GM18499 (cell line): ENCODE measurements around the gene PTMA.
"Not testable (repeated sequence)": the region's sequence is repeated elsewhere in the genome, so short reads cannot be mapped to it uniquely, and the experiment has no call there.

Source experiments
- ATAC-seq: cut with Tn5 transposase; IDR thresholded peaks from one replicate; pipeline ENCODE4 v1.9.1; 2021; ENCODE audit warnings: moderate number of reproducible peaks; ENCODE audit not compliant: insufficient read depth, unreplicated experiment

The PTMA gene

DNA sequence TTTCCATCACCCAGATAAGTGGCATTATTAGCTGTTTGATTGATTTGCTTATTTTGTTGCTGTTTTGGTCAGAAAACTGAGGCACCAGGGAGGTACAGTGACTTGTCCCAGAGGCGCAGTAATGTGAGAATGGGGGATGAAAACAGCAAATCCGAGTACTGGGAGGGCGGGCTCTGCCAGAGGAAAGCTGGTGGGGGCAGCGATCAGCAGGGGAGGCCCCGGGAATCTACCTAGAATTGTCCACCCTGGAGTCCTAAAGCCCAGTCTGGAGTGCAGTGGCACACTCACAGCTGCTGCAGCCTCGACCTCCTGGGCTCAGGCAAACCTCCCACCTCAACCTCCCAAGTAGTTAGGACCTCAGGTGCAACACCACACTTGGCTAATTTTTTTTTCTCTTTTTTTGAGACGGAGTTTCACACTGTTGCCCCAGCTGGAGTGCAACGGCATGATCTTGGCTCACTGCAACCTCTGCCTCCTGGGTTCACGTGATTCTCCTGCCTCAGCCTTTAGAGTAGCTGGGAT is 17.0 kb upstream of the PTMA start:
- ATAC-seq = no peak

DNA sequence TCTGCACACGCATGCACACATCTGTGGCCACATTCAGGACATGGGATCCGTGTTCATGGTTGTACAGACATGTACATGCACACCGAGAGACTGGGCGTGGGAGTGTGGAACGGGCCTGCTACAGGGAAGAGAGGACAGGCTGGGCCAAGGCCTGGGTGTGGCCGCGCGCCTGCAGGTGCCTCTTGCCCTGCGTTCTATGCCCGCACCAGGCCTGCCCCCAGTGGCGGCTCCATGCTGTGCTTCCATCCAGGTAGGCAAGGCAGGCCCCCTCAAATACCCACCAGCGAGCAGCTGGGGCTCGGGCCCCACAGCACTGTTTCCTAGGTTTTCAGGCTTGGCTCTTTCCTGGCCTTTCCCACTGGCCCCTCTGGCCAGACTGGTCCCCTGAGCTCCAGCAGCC is 15.5 kb upstream of the PTMA start:
- no peak for ATAC-seq

DNA sequence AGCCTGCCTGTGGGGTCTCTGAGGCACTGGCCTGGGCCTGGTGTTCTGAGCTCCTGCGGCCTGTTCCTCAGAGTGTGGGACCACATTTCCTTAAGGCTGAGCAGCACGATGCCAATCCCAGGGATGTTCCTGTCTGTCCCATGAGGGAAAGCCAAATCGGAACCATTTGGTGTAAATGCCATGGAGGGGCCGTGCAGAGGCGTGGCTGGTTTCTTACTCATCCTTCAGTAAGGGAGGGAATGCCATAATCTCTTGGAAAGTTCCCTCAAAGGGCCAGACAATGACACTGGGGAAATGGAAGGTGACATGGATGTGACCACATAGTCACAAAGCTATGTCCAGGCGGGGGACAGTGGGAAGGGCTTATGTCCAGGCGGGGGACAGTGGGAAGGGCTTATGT is 14.4 kb upstream of the PTMA start:
- ATAC-seq = no peak

GRCh38 chr2:231696004-231696367 is 12.3 kb upstream of the PTMA start:
- no peak for ATAC-seq

DNA sequence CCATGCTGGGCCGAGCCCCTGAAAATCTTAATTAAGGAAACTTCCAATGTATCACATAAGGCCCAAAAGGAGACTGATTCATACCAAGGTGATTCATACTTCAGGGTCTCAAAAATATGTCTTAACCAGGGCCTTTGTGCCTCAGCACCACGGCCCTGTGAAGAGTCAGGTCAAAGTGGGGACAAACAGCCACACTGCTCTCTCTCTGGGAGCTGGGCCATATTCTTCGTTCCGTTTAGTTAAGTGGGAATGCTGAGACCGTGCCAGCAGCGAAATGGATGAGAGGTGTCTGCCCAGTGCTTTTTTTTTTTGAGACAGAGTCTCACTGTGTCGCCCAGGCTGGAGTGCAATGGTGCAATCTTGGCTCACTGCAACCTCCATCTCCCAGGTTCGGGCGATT is 9.3 kb upstream of the PTMA start:
- ATAC-seq = no peak

- no peak for ATAC-seq
Measured at GRCh38 chr2:231701456-231702373, 6.6 kb upstream of the PTMA start.

- ATAC-seq = no peak
Measured at GRCh38 chr2:231704017-231704416, 4.3 kb upstream of the PTMA start.

- ATAC-seq = peak; percentile 29
Measured at GRCh38 chr2:231706731-231707624, 1.3 kb upstream of the PTMA start.

DNA sequence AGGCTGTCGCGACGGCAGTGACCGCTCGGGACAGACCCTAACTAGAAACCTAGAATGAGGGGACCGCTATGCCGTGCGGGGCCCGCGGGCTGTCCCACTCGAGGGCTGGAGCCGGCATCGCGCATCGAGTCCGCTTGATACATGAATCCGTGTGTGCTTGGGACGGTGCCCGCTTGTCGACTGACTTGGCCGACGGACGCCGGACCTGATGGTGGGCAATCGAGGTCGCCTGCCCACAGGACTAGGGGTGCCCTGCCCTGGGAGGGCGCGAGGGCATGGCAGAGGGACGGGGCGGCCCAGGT is 749 bp upstream of the PTMA start:
- ATAC-seq = peak; percentile 0

- no peak for ATAC-seq
Measured at GRCh38 chr2:231708773-231709635, 679 bp downstream of the PTMA start.

- ATAC-seq = no peak
Measured at GRCh38 chr2:231709636-231709980, 1.3 kb downstream of the PTMA start.

- ATAC-seq = no peak
Measured at GRCh38 chr2:231709981-231710798, 1.9 kb downstream of the PTMA start.

GRCh38 chr2:231710799-231711676 is 2.7 kb downstream of the PTMA start:
- ATAC-seq = no peak

GRCh38 chr2:231711677-231712450 is 3.5 kb downstream of the PTMA start:
- ATAC-seq = no peak

DNA sequence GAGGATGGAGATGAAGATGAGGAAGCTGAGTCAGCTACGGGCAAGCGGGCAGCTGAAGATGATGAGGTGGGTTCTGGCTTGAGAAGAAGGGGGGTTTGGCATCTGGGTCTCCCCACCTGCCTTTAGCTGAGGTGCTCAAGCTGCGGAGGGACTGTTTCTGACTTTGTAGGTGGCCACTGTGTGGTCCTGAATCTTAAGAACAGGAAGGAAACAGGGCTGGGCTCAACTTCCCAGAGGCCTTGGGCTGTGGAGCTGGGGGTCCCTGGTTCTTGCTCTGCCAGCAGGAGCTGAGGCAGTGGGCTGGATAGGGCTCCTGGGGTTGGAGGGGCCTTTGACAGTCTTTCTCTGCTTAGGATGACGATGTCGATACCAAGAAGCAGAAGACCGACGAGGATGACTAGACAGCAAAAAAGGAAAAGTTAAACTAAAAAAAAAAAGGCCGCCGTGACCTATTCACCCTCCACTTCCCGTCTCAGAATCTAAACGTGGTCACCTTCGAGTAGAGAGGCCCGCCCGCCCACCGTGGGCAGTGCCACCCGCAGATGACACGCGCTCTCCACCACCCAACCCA is 4.2 kb downstream of the PTMA start:
- ATAC-seq = not testable (repeated sequence)

DNA sequence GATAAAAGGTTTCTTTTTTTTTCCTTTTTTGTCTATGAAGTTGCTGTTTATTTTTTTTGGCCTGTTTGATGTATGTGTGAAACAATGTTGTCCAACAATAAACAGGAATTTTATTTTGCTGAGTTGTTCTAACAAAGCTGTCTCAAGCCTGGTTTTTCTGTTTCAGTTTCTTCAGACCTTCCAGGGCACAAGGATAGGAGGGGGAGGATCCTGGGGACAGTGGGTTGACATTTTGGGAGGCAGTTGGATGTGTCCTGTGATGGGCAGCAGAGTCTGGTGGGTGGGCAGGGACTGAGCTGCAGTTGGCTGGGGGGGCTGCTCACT is 5.0 kb downstream of the PTMA start:
- ATAC-seq = not testable (repeated sequence)

GRCh38 chr2:231713730-231714638 is 5.7 kb downstream of the PTMA start:
- ATAC-seq = no peak
